ENCODE data around the gene CTR9. TPM values are rescaled to one million over a fixed set of nuclear protein-coding genes. Genes with fewer than 3 reads are reported as not detected.
A peak's percentile ranks its signal among the peaks of the same experiment; 100 is the strongest.

Gene CTR9
- total RNA-seq, 1 experiment from 2014 or later = 20.0 TPM

DNA sequence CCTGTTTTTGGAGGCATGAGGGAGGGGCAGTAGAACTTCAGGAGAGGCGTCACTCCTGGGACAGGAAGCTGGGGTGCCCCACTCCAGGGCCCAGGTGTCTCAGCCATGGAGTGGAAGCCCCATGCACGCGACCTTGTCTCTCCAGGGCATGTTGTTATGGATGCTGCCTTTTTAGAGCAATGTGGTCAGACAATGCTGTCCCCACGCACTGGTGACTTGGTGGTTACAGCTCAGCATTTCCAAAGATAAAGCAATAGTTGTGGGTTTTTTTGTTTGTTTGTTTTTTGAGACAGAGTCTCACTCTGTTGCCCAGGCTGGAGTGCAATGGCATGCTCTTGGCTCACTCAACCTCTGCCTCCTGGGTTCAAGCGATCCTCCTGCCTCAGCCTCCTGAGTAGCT is 35.4 kb downstream of the CTR9 start:
- Histone ChIP-seq H3K4me3 (ENCODE audit: low read length) (no peak overlapping the region), H3K9ac (ENCODE audit: low read length) (no peak overlapping the region), H3K79me2 (ENCODE audit: low read length) (no peaks in the 10 kb centered on the region), H3K4me2 (ENCODE audit: low read length) (no peak overlapping the region), H4K20me1 (ENCODE audit: low read length) (no peaks in the 10 kb centered on the region), H3K27me3 (ENCODE audit: low read length) (no peaks in the 10 kb centered on the region), H3K9me3 (ENCODE audit: low read length) (no peaks in the 10 kb centered on the region), H3F3A (ENCODE audit: low read length, unreplicated experiment) (no peaks in the 10 kb centered on the region), H2AFZ (ENCODE audit: low read length) (no peak overlapping the region), H3K36me3 (ENCODE audit: low read depth, low read length) (no peaks in the 10 kb centered on the region), H3K27ac (ENCODE audit: low read length) (no peak overlapping the region), H3K4me1 (ENCODE audit: insufficient read depth, low read length) (no peaks in the 10 kb centered on the region), H3K9me2 (replicated peaks; ENCODE audit: low read length) (no peaks in the 10 kb centered on the region)
- no peak for TF ChIP-seq EZH2phosphoT487 (IDR thresholded peaks at IDR 0.05; ENCODE audit: borderline replicate concordance, low read length)
- ChIA-PET CTCF (interaction anchor here (0.6 kb wide), 1 partner anchor 962 kb away, joined by 5 read pairs; no protein-coding TSS in a partner anchor), POLR2A (ENCODE audit: unreplicated experiment) (no interaction called here)
- DNase-seq = no peak
- no peak for ATAC-seq
- no TSS peak for BruUV-seq (replicated peaks)
- intact Hi-C loops (cut with micrococcal nuclease) = no loop called here

DNA sequence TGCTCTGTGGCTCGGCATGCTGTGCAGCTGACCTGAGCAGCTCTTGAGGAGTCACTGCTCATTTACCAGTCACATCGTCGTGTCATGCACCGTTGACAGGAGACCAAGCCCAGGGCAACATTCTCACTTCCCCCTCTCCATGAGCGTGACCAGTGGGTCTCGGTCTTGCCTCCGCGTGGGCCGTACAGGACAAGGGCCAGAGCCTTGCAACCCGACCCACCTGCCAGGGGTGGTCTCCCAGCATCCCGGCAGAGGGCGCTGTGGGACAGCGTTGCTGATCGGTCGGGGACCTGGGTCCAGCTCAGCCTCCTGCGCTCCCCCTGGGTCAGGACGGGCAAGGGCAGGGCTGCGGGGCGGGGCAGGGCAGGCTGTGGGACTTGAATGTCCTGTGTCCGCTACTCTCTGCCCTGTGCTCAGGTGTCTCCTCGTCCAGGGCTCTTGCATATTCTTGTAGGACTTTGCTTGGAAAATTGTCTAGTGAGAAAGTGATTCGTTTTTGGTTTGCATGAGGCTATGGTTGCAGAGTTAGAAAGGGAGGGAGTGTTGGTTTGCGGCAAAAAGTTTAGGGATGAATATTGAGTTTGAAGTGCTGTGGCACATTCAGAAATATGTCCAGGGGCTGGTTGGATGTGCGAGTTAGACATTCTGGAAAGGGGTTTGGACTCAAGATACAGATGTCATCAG is 41.5 kb downstream of the CTR9 start:
- POLR2A ChIA-PET (ENCODE audit: unreplicated experiment) = interaction anchor here (0.6 kb wide), 2 partner anchors 53 to 381 kb away, joined by 3 to 5 read pairs; no protein-coding TSS in a partner anchor
- H3K79me2 ChIP-seq (ENCODE audit: low read length) = no peaks in the 10 kb centered on the region
- peak overlapping the region; percentile 25 for H2AFZ ChIP-seq (ENCODE audit: low read length)
- H3K9me3 ChIP-seq (ENCODE audit: low read length) = no peaks in the 10 kb centered on the region
- H3K27ac ChIP-seq (ENCODE audit: low read length) = no peak overlapping the region
- TF ChIP-seq EZH2 (IDR thresholded peaks at IDR 0.05; ENCODE audit: low read length, unreplicated experiment) = no peak
- TF ChIP-seq, protein P1, sequence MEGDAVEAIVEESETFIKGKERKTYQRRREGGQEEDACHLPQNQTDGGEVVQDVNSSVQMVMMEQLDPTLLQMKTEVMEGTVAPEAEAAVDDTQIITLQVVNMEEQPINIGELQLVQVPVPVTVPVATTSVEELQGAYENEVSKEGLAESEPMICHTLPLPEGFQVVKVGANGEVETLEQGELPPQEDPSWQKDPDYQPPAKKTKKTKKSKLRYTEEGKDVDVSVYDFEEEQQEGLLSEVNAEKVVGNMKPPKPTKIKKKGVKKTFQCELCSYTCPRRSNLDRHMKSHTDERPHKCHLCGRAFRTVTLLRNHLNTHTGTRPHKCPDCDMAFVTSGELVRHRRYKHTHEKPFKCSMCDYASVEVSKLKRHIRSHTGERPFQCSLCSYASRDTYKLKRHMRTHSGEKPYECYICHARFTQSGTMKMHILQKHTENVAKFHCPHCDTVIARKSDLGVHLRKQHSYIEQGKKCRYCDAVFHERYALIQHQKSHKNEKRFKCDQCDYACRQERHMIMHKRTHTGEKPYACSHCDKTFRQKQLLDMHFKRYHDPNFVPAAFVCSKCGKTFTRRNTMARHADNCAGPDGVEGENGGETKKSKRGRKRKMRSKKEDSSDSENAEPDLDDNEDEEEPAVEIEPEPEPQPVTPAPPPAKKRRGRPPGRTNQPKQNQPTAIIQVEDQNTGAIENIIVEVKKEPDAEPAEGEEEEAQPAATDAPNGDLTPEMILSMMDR (conservative IDR thresholded peaks at IDR 0.05; ENCODE audit: low read depth, low read length) = peak; percentile 92
- no peaks in the 10 kb centered on the region for H3K9me2 ChIP-seq (replicated peaks; ENCODE audit: low read length)
- peaks cover 17% of the 10 kb centered on the region for H3F3A ChIP-seq (ENCODE audit: low read length, unreplicated experiment)
- H3K4me3 ChIP-seq (ENCODE audit: low read length) = peak overlapping the region; percentile 28; the same call in 1 of the 2 replicates
- ATAC-seq (peak; percentile 87), DNase-seq (peak; percentile 88)
- no peaks in the 10 kb centered on the region for H3K27me3 ChIP-seq (ENCODE audit: low read length)
- peaks cover 16% of the 10 kb centered on the region for H3K4me1 ChIP-seq (ENCODE audit: insufficient read depth, low read length)
- intact Hi-C loops (cut with micrococcal nuclease) = loop anchor here (1.0 kb wide), 3 partner anchors 114 to 230 kb away; no protein-coding TSS in a partner anchor
- BruUV-seq (replicated peaks) = no TSS peak
- peaks cover 16% of the 10 kb centered on the region for H3K36me3 ChIP-seq (ENCODE audit: low read depth, low read length)
- no peak overlapping the region for H3K9ac ChIP-seq (ENCODE audit: low read length)
- CTCF ChIA-PET = interaction anchor here (0.5 to 2.5 kb wide), 15 partner anchors 11 to 235 kb away, joined by 3 to 18 read pairs (median 5); partner anchors contain the start of genes EIF4G2 and ZBED5
- peaks cover 6% of the 10 kb centered on the region; the same call in 1 of the 2 replicates for H4K20me1 ChIP-seq (ENCODE audit: low read length)
- H3K4me2 ChIP-seq (ENCODE audit: low read length) = peak overlapping the region; percentile 64

DNA sequence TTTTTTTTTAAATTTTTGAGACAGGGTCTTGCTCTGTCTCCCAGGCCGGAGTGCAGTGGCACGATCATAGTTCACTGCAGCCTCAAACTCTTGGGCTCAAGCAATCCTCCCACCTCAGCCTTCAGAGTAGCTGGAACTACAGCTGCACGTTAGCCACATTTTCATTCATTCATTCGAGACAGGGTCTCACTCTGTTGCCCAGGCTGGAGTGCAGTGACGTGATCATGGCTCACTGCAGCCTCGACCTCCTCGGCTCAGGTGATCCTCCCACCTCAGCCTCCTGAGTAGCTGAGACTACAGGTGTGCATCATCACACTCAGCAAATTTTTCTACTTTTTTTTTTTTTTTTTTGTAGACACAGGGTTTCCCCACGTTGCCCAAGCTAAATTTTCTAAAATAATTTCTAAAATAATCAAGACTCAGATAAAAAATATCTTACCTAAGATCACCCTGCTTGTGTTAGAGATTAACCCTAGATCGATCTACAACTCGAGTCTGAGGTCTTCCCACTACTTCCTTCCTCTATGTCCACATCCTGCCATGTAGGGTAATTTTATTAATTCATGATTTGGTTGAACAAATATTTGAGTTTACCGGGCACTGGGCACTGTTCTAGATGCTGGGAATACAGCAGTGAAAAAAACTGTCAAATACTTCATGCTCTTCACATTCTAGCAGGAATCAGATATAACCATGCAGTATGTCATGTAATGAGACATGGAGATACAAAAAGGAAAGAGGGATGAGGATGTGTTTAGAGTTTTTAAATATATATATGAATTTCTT is 42.6 kb downstream of the CTR9 start:
- H2AFZ ChIP-seq (ENCODE audit: low read length) = no peak overlapping the region
- H3F3A ChIP-seq (ENCODE audit: low read length, unreplicated experiment) = peaks cover 18% of the 10 kb centered on the region
- H3K9me2 ChIP-seq (replicated peaks; ENCODE audit: low read length) = no peaks in the 10 kb centered on the region
- peaks cover 27% of the 10 kb centered on the region for H3K36me3 ChIP-seq (ENCODE audit: low read depth, low read length)
- no TSS peak for BruUV-seq (replicated peaks)
- H3K4me2 ChIP-seq (ENCODE audit: low read length) = peak overlapping the region; percentile 64; the same call in 1 of the 2 replicates
- POLR2A ChIA-PET (ENCODE audit: unreplicated experiment) = interaction anchor here (0.6 to 1.7 kb wide), 2 partner anchors 15 to 138 kb away, joined by 4 to 7 read pairs; partner anchors contain the start of gene EIF4G2
- CTCF ChIA-PET = interaction anchor here (0.6 to 2.5 kb wide), 9 partner anchors 10 to 274 kb away, joined by 3 to 18 read pairs (median 9); partner anchors contain the start of genes EIF4G2 and ZBED5
- H4K20me1 ChIP-seq (ENCODE audit: low read length) = peaks cover 6% of the 10 kb centered on the region; the same call in 1 of the 2 replicates
- no peaks in the 10 kb centered on the region for H3K9me3 ChIP-seq (ENCODE audit: low read length)
- ATAC-seq = peak; percentile 43
- H3K27me3 ChIP-seq (ENCODE audit: low read length) = no peaks in the 10 kb centered on the region
- TF ChIP-seq EZH2 (IDR thresholded peaks at IDR 0.05; ENCODE audit: low read length, unreplicated experiment) (no peak), EZH2phosphoT487 (IDR thresholded peaks at IDR 0.05; ENCODE audit: borderline replicate concordance, low read length) (no peak)
- TF ChIP-seq, protein P1 (conservative IDR thresholded peaks at IDR 0.05; ENCODE audit: low read depth, low read length) = no peak
- peak; percentile 63 for DNase-seq
- H3K79me2 ChIP-seq (ENCODE audit: low read length) = no peaks in the 10 kb centered on the region
- H3K9ac ChIP-seq (ENCODE audit: low read length) = no peak overlapping the region
- H3K27ac ChIP-seq (ENCODE audit: low read length) = no peak overlapping the region
- intact Hi-C loops (cut with micrococcal nuclease) = loop anchor here (1.0 kb wide), 1 partner anchor 65 kb away; the partner anchor contains the start of gene ZBED5
- peaks cover 16% of the 10 kb centered on the region for H3K4me1 ChIP-seq (ENCODE audit: insufficient read depth, low read length)
- no peak overlapping the region for H3K4me3 ChIP-seq (ENCODE audit: low read length)

Measured in PC-3 (cell line).